ENCODE data around the gene LRRC15. TPM values are rescaled to one million over a fixed set of nuclear protein-coding genes. Genes with fewer than 3 reads are reported as not detected.

The LRRC15 gene
- total RNA-seq, 4 donors from 2014 or later: 0.79 to 6.7 (median 1.4) TPM

DNA sequence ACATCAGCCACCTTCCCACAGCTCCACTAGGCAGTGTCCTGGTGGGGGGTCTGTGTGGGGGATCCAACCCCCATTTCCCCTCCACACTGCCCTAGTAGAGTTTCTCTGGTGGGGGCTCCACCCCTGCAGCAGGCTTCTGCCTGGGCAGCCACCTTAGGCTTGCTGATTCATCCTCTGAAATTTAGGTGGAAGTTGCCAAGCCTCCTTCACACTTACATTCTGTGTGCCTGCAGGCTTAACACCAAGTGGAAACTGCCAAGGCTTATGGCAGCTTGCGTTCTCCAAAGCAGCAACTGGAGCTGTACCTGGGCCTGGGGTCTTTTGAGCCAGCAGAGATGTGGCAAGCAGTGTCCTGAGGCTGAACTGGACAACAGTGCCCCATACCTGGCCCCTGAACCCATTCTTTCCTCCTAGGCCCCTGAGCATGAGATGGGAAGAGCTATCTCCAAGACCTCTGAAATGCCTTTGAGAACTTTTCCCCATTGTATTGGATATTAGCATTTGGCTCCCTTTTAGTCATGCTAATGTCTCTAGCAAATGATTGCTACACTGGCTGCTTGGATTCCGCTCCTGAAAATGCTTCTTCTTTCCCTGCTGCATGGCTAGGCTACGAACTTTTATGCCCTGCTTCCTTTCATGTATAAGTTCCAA is 50.9 kb downstream of the LRRC15 start:
- Histone ChIP-seq H3K4me3 (replicated peaks in 1 of 3) (no peak overlapping the region), H3K4me1 (peaks cover 27 to 36% of the 10 kb centered on the region in 2 donors), H3K36me3 (no peaks in the 10 kb centered on the region), H3K27me3 (no peaks in the 10 kb centered on the region), H3K27ac (no peak overlapping the region), H3K9me3 (no peaks in the 10 kb centered on the region)
- 97 to 99% methylated on average over 3 of the region's 3 CpGs for WGBS, 2 donors
- intact Hi-C loops (cut with DNase I): loop anchor here (5.0 kb wide), 3 partner anchors 181 to 656 kb away; partner anchors contain the start of gene HES1
- no peak for TF ChIP-seq POLR2A (IDR thresholded peaks at IDR 0.05)
- TF ChIP-seq, protein P1, sequence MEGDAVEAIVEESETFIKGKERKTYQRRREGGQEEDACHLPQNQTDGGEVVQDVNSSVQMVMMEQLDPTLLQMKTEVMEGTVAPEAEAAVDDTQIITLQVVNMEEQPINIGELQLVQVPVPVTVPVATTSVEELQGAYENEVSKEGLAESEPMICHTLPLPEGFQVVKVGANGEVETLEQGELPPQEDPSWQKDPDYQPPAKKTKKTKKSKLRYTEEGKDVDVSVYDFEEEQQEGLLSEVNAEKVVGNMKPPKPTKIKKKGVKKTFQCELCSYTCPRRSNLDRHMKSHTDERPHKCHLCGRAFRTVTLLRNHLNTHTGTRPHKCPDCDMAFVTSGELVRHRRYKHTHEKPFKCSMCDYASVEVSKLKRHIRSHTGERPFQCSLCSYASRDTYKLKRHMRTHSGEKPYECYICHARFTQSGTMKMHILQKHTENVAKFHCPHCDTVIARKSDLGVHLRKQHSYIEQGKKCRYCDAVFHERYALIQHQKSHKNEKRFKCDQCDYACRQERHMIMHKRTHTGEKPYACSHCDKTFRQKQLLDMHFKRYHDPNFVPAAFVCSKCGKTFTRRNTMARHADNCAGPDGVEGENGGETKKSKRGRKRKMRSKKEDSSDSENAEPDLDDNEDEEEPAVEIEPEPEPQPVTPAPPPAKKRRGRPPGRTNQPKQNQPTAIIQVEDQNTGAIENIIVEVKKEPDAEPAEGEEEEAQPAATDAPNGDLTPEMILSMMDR (IDR thresholded peaks at IDR 0.05): no peak
- DNase-seq: no peak

DNA sequence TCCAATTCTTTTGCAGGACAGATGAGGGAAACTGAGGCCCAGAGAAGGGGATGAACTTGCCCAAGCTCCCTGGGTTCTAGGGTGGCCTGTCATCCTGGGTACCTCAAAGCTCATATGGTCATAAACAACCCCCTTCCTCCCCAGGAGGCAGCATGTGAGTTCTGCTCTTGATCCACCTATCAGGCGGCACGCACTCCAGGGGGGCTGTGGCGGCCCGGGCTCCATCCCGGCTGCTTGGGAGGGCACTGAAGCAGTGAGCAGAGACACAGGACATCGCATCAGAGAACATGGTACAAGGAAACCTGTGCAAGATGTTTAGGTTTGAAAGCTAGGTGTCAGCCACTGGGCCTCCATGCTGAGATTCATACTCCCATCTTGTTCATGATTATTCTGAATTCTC is 52.6 kb downstream of the LRRC15 start:
- H3K27me3 ChIP-seq: no peaks in the 10 kb centered on the region
- intact Hi-C loops (cut with DNase I): loop anchor here (5.0 kb wide), 3 partner anchors 180 to 655 kb away; partner anchors contain the start of gene HES1
- TF ChIP-seq POLR2A (IDR thresholded peaks at IDR 0.05): no peak
- TF ChIP-seq, protein P1 (IDR thresholded peaks at IDR 0.05): no peak
- no peak overlapping the region for H3K27ac ChIP-seq
- peaks cover 26 to 46% of the 10 kb centered on the region in 2 donors for H3K4me1 ChIP-seq
- no peak for DNase-seq
- 76 to 86% methylated on average over 1 to 6 of the region's 6 CpGs for WGBS, 2 donors
- H3K9me3 ChIP-seq: no peaks in the 10 kb centered on the region
- no peak overlapping the region for H3K4me3 ChIP-seq (replicated peaks in 1 of 3)
- no peaks in the 10 kb centered on the region for H3K36me3 ChIP-seq

DNA sequence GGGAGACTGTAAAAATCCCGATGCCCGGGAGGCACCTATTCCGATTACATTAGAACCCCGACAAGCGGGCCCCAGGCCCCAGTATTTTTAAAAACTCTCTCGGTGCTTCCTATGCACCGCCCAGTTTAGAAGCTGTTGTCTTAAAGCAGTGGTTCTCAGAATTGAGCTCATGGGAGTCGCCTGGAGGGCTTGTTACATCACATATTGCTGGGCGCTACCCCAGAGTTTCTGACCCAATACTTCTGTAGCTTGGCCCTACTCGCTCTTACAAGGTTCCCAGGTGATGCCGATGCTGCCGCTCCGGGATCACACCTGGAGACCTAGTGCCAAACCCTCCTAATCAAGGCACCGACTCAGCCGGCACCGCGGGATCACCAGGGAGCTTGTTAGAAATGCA is 53.6 kb downstream of the LRRC15 start:
- no peaks in the 10 kb centered on the region for H3K36me3 ChIP-seq
- TF ChIP-seq POLR2A (IDR thresholded peaks at IDR 0.05): no peak
- TF ChIP-seq, protein P1 (IDR thresholded peaks at IDR 0.05): peak in 1 of 6 experiments; percentile 2
- no peaks in the 10 kb centered on the region for H3K27me3 ChIP-seq
- H3K4me3 ChIP-seq (replicated peaks in 1 of 3): no peak overlapping the region
- no peak for DNase-seq
- 25 to 35% methylated on average over 16 to 17 of the region's 17 CpGs for WGBS, 2 donors
- H3K4me1 ChIP-seq: peaks cover 21 to 46% of the 10 kb centered on the region in 2 donors
- no peaks in the 10 kb centered on the region for H3K9me3 ChIP-seq
- peak overlapping the region in 1 of 3 donors; percentile 66 for H3K27ac ChIP-seq
- intact Hi-C loops (cut with DNase I): loop anchor here (5.0 kb wide), 3 partner anchors 179 to 654 kb away; partner anchors contain the start of gene HES1

DNA sequence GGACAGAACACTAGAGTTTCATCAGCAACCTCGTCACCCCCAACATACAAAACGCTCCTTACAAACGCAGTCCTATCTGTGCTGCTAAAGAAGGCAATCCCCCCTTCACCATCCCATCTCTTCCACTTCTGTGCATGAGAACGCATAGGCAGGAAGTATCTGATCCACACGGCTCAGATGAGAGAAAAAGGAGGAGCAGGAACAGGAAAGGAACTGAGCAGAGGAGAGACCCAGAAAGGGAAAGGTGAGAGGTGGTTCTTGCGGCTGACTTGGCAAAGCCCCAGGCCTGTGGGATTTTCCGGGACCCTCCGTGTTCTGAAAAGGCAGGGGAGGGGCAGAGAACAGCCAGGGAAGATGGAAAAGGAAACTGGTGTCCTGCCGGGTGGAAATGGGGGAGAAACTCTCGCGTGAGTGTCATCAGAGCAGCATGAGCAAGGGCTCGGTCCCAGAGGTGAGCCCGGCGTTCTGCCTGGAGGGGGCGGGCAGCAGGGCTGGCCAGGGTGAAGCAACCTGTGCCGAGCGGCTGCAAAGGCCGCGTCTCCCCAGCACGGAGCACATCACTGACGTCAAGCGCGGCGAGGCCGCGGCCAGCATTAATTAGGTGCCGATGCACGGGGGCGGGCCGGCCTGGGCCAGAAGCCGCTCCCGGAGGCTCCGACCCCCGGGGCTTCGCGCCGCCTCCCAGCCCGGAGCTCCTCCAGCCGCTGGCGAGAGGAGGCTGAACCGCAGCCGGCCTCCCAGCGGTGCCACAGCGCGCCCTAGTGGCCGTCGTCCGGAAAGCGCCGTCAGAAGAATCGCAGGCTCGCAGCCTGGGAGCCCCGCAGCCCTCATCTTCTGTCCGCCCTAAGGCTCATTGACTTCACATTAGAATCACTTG is 54.2 kb downstream of the LRRC15 start:
- no peaks in the 10 kb centered on the region for H3K36me3 ChIP-seq
- DNase-seq: peak; percentile 86 to 87
- peak in 1 of 2 donors; percentile 53 for TF ChIP-seq POLR2A (IDR thresholded peaks at IDR 0.05)
- TF ChIP-seq, protein P1 (IDR thresholded peaks at IDR 0.05): peak in 5 of 6 experiments; percentile 78 to 96 (median 95)
- peaks cover 21 to 46% of the 10 kb centered on the region in 2 donors for H3K4me1 ChIP-seq
- no peaks in the 10 kb centered on the region for H3K27me3 ChIP-seq
- peak overlapping the region; percentile 28 to 66 (median 44) for H3K27ac ChIP-seq
- H3K4me3 ChIP-seq (replicated peaks in 1 of 3): peak overlapping the region in 1 of 3 donors; percentile 19
- 9 to 21% methylated on average over 13 to 26 of the region's 54 CpGs for WGBS, 2 donors
- H3K9me3 ChIP-seq: no peaks in the 10 kb centered on the region
- intact Hi-C loops (cut with DNase I): loop anchor here (5.0 kb wide), 3 partner anchors 178 to 653 kb away; partner anchors contain the start of gene HES1

Data from thyroid gland (tissue), 4 donors.